ENCODE measurements around the gene PRELP.
A peak's percentile ranks its signal among the peaks of the same experiment; 100 is the strongest.
"Not testable (repeated sequence)": the region's sequence is repeated elsewhere in the genome, so short reads cannot be mapped to it uniquely, and the experiment has no call there.

The PRELP gene

GRCh38 chr1:203465146-203465798 is 10.3 kb upstream of the PRELP start:
- no peak overlapping the region for H3K4me3 ChIP-seq (ENCODE audit: low read length in 2 of 2)
- H2BK120ac ChIP-seq (ENCODE audit: low read depth, low read length), result peak overlapping the region; percentile 48
- no peaks in the 10 kb centered on the region for H3K36me3 ChIP-seq (replicated peaks in 1 of 2; ENCODE audit: control insufficient read depth in 2 of 2, insufficient read depth in 2 of 2, low read length in 2 of 2)
- no peak overlapping the region for H3K4me2 ChIP-seq (ENCODE audit: insufficient read depth, low read length, poor library complexity, severe bottlenecking)
- peak overlapping the region; percentile 90 for H2BK15ac ChIP-seq (ENCODE audit: low read length)
- no peak overlapping the region for H3K4ac ChIP-seq (ENCODE audit: low read length)
- H3K14ac ChIP-seq (ENCODE audit: low read length), result peak overlapping the region; percentile 25
- H2AK5ac ChIP-seq (ENCODE audit: low read depth, low read length), result peak overlapping the region; percentile 88
- H3K23ac ChIP-seq (ENCODE audit: low read depth, low read length, poor library complexity), result peak overlapping the region; percentile 61
- peak overlapping the region; percentile 17 for H3K27ac ChIP-seq (replicated peaks; ENCODE audit: low read length)
- no CpG with 5 or more reads among the region's 11 CpGs for WGBS, 2 donors (ENCODE audit: extremely low coverage in 2 of 2, insufficient read length in 2 of 2, insufficient replicate concordance in 1 of 2)
- no peak overlapping the region for H4K91ac ChIP-seq (ENCODE audit: low read depth, low read length, poor library complexity)
- no peak for DNase-seq (ENCODE audit: low spot score)
- peak overlapping the region; percentile 22 for H3K9ac ChIP-seq (ENCODE audit: low read depth, low read length, poor library complexity)
- no peaks in the 10 kb centered on the region for H3K79me1 ChIP-seq (ENCODE audit: low read depth, low read length)
- peak overlapping the region; percentile 82 for H2AFZ ChIP-seq (ENCODE audit: low read length)
- H3K9me3 ChIP-seq (replicated peaks in 1 of 2; ENCODE audit: control insufficient read depth in 2 of 2, insufficient read depth in 1 of 2, low read depth in 1 of 2, low read length in 2 of 2), result no peaks in the 10 kb centered on the region
- H4K8ac ChIP-seq (ENCODE audit: low read depth, low read length), result no peak overlapping the region
- peaks cover 16 to 28% of the 10 kb centered on the region in 2 donors for H3K4me1 ChIP-seq (ENCODE audit: control insufficient read depth in 2 of 2, insufficient read depth in 1 of 2, low read depth in 1 of 2, low read length in 2 of 2)
- no peak overlapping the region for H2BK5ac ChIP-seq (ENCODE audit: low read length)
- H3K18ac ChIP-seq (ENCODE audit: low read length), result peak overlapping the region; percentile 94
- peaks cover 0 to 37% (median 0%) of the 10 kb centered on the region in 3 experiments for H3K27me3 ChIP-seq (ENCODE audit: control insufficient read depth in 3 of 3, insufficient read depth in 3 of 3, low read depth in 1 of 3, low read length in 3 of 3)
- H2BK12ac ChIP-seq (ENCODE audit: low read length), result peak overlapping the region; percentile 99

GRCh38 chr1:203465948-203466347 is 9.7 kb upstream of the PRELP start:
- H3K27me3 ChIP-seq (ENCODE audit: control insufficient read depth in 3 of 3, insufficient read depth in 3 of 3, low read depth in 1 of 3, low read length in 3 of 3), result peaks cover 0 to 37% (median 0%) of the 10 kb centered on the region in 3 experiments
- peak overlapping the region; percentile 85 for H2BK12ac ChIP-seq (ENCODE audit: low read length)
- H3K36me3 ChIP-seq (replicated peaks in 1 of 2; ENCODE audit: control insufficient read depth in 2 of 2, insufficient read depth in 2 of 2, low read length in 2 of 2), result no peaks in the 10 kb centered on the region
- H2BK120ac ChIP-seq (ENCODE audit: low read depth, low read length), result peak overlapping the region; percentile 48
- H3K18ac ChIP-seq (ENCODE audit: low read length), result peak overlapping the region; percentile 94
- H4K91ac ChIP-seq (ENCODE audit: low read depth, low read length, poor library complexity), result no peak overlapping the region
- peak overlapping the region; percentile 88 for H2AK5ac ChIP-seq (ENCODE audit: low read depth, low read length)
- no peak overlapping the region for H2BK5ac ChIP-seq (ENCODE audit: low read length)
- peak overlapping the region; percentile 41 for H2BK15ac ChIP-seq (ENCODE audit: low read length)
- H3K27ac ChIP-seq (replicated peaks; ENCODE audit: low read length), result peak overlapping the region; percentile 45
- H2AFZ ChIP-seq (ENCODE audit: low read length), result peak overlapping the region; percentile 82
- H3K9ac ChIP-seq (ENCODE audit: low read depth, low read length, poor library complexity), result peak overlapping the region; percentile 14
- H3K14ac ChIP-seq (ENCODE audit: low read length), result no peak overlapping the region
- H3K4me3 ChIP-seq (ENCODE audit: low read length in 2 of 2), result no peak overlapping the region
- no peak for DNase-seq (ENCODE audit: low spot score)
- H3K9me3 ChIP-seq (replicated peaks in 1 of 2; ENCODE audit: control insufficient read depth in 2 of 2, insufficient read depth in 1 of 2, low read depth in 1 of 2, low read length in 2 of 2), result no peaks in the 10 kb centered on the region
- no peak overlapping the region for H4K8ac ChIP-seq (ENCODE audit: low read depth, low read length)
- no peaks in the 10 kb centered on the region for H3K79me1 ChIP-seq (ENCODE audit: low read depth, low read length)
- H3K4me1 ChIP-seq (ENCODE audit: control insufficient read depth in 2 of 2, insufficient read depth in 1 of 2, low read depth in 1 of 2, low read length in 2 of 2), result peaks cover 16 to 28% of the 10 kb centered on the region in 2 donors
- no peak overlapping the region for H3K4me2 ChIP-seq (ENCODE audit: insufficient read depth, low read length, poor library complexity, severe bottlenecking)
- H3K4ac ChIP-seq (ENCODE audit: low read length), result no peak overlapping the region
- H3K23ac ChIP-seq (ENCODE audit: low read depth, low read length, poor library complexity), result no peak overlapping the region
- no CpG with 5 or more reads among the region's 7 CpGs for WGBS, 2 donors (ENCODE audit: extremely low coverage in 2 of 2, insufficient read length in 2 of 2, insufficient replicate concordance in 1 of 2)

- H4K91ac ChIP-seq (ENCODE audit: low read depth, low read length, poor library complexity); H2AFZ ChIP-seq (ENCODE audit: low read length); H3K36me3 ChIP-seq (replicated peaks in 1 of 2; ENCODE audit: control insufficient read depth in 2 of 2, insufficient read depth in 2 of 2, low read length in 2 of 2); H3K9ac ChIP-seq (ENCODE audit: low read depth, low read length, poor library complexity); H3K14ac ChIP-seq (ENCODE audit: low read length); DNase-seq (ENCODE audit: low spot score); H2BK5ac ChIP-seq (ENCODE audit: low read length); H3K79me1 ChIP-seq (ENCODE audit: low read depth, low read length); H3K4me3 ChIP-seq (ENCODE audit: low read length in 2 of 2); H3K4ac ChIP-seq (ENCODE audit: low read length); H3K9me3 ChIP-seq (replicated peaks in 1 of 2; ENCODE audit: control insufficient read depth in 2 of 2, insufficient read depth in 1 of 2, low read depth in 1 of 2, low read length in 2 of 2); H4K8ac ChIP-seq (ENCODE audit: low read depth, low read length); H2BK120ac ChIP-seq (ENCODE audit: low read depth, low read length); H3K23ac ChIP-seq (ENCODE audit: low read depth, low read length, poor library complexity); H2AK5ac ChIP-seq (ENCODE audit: low read depth, low read length); H3K4me2 ChIP-seq (ENCODE audit: insufficient read depth, low read length, poor library complexity, severe bottlenecking); H2BK15ac ChIP-seq (ENCODE audit: low read length): not testable (repeated sequence)
- Histone ChIP-seq H2BK12ac (ENCODE audit: low read length) (peak overlapping the region; percentile 4), H3K18ac (ENCODE audit: low read length) (peak overlapping the region; percentile 73), H3K27me3 (ENCODE audit: control insufficient read depth in 3 of 3, insufficient read depth in 3 of 3, low read depth in 1 of 3, low read length in 3 of 3) (peaks cover 0 to 37% (median 0%) of the 10 kb centered on the region in 3 experiments), H3K27ac (replicated peaks; ENCODE audit: low read length) (peak overlapping the region; percentile 5), H3K4me1 (ENCODE audit: control insufficient read depth in 2 of 2, insufficient read depth in 1 of 2, low read depth in 1 of 2, low read length in 2 of 2) (peaks cover 16 to 29% of the 10 kb centered on the region in 2 donors)
- whole genome bisulfite sequencing, 2 donors (ENCODE audit: extremely low coverage in 2 of 2, insufficient read length in 2 of 2, insufficient replicate concordance in 1 of 2), result no CpG with 5 or more reads among the region's 13 CpGs
These were observed 8.6 kb upstream of the PRELP start for GRCh38 chr1:203466906-203467549.

- no peak for DNase-seq (ENCODE audit: low spot score)
- H3K23ac ChIP-seq (ENCODE audit: low read depth, low read length, poor library complexity), result no peak overlapping the region
- H2BK120ac ChIP-seq (ENCODE audit: low read depth, low read length), result peak overlapping the region; percentile 10
- no peak overlapping the region for H2AFZ ChIP-seq (ENCODE audit: low read length)
- peak overlapping the region; percentile 29 for H3K18ac ChIP-seq (ENCODE audit: low read length)
- no peak overlapping the region for H3K4me3 ChIP-seq (ENCODE audit: low read length in 2 of 2)
- no peaks in the 10 kb centered on the region for H3K9me3 ChIP-seq (replicated peaks in 1 of 2; ENCODE audit: control insufficient read depth in 2 of 2, insufficient read depth in 1 of 2, low read depth in 1 of 2, low read length in 2 of 2)
- H3K79me1 ChIP-seq (ENCODE audit: low read depth, low read length), result no peaks in the 10 kb centered on the region
- peak overlapping the region; percentile 94 for H2AK5ac ChIP-seq (ENCODE audit: low read depth, low read length)
- H2BK12ac ChIP-seq (ENCODE audit: low read length), result no peak overlapping the region
- no peaks in the 10 kb centered on the region for H3K36me3 ChIP-seq (replicated peaks in 1 of 2; ENCODE audit: control insufficient read depth in 2 of 2, insufficient read depth in 2 of 2, low read length in 2 of 2)
- no peak overlapping the region for H3K27ac ChIP-seq (replicated peaks; ENCODE audit: low read length)
- peak overlapping the region; percentile 25 for H2BK15ac ChIP-seq (ENCODE audit: low read length)
- no peak overlapping the region for H3K9ac ChIP-seq (ENCODE audit: low read depth, low read length, poor library complexity)
- no CpG with 5 or more reads among the region's 9 CpGs for WGBS, 2 donors (ENCODE audit: extremely low coverage in 2 of 2, insufficient read length in 2 of 2, insufficient replicate concordance in 1 of 2)
- no peak overlapping the region for H3K4me2 ChIP-seq (ENCODE audit: insufficient read depth, low read length, poor library complexity, severe bottlenecking)
- no peak overlapping the region for H4K8ac ChIP-seq (ENCODE audit: low read depth, low read length)
- peaks cover 0 to 37% (median 0%) of the 10 kb centered on the region in 3 experiments for H3K27me3 ChIP-seq (ENCODE audit: control insufficient read depth in 3 of 3, insufficient read depth in 3 of 3, low read depth in 1 of 3, low read length in 3 of 3)
- no peak overlapping the region for H4K91ac ChIP-seq (ENCODE audit: low read depth, low read length, poor library complexity)
- H3K4me1 ChIP-seq (ENCODE audit: control insufficient read depth in 2 of 2, insufficient read depth in 1 of 2, low read depth in 1 of 2, low read length in 2 of 2), result peaks cover 16 to 29% of the 10 kb centered on the region in 2 donors
- H3K14ac ChIP-seq (ENCODE audit: low read length), result peak overlapping the region; percentile 12
- no peak overlapping the region for H3K4ac ChIP-seq (ENCODE audit: low read length)
- H2BK5ac ChIP-seq (ENCODE audit: low read length), result no peak overlapping the region
These were observed 8.1 kb upstream of the PRELP start for GRCh38 chr1:203467550-203467921.

Data from neuronal stem cell (in vitro differentiated cells).